GM12865 (cell line): ENCODE data around the gene ZMIZ1.

Experiments used
- DNase-seq: peaks from one replicate; pipeline ENCODE4 v3.0.0; 2010; ENCODE audit warnings: low read depth
- H3K4me3 ChIP-seq: 2 replicates; pipeline ENCODE4 v1.5.1; 2011; ENCODE audit warnings: mild to moderate bottlenecking, low read depth, low read length, control low read depth
- CTCF ChIP-seq: IDR thresholded peaks from 2 replicates; pipeline ENCODE4 v1.5.1; 2011; ENCODE audit warnings: low read length, control low read depth, low read depth, inconsistent platforms; ENCODE audit not compliant: insufficient read depth; ENCODE audit errors: missing control alignments

The ZMIZ1 gene

GRCh38 chr10:79069325-79070080, 737 bp downstream of the ZMIZ1 start:
- peak; percentile 42 for DNase-seq
- H3K4me3 ChIP-seq = peak overlapping the region; percentile 73
- TF ChIP-seq CTCF = no peak

GRCh38 chr10:79070081-79070605, 1.4 kb downstream of the ZMIZ1 start:
- no peak for DNase-seq

GRCh38 chr10:79070606-79071395, 2.0 kb downstream of the ZMIZ1 start:
- DNase-seq = peak; percentile 21
- no peak for TF ChIP-seq CTCF
- peak overlapping the region; percentile 73 for H3K4me3 ChIP-seq

More at GRCh38 chr10:79070081-79070605, 1.4 kb downstream of the ZMIZ1 start:
- H3K4me3 ChIP-seq = peak overlapping the region; percentile 73
- TF ChIP-seq CTCF = no peak

- TF ChIP-seq CTCF = no peak
- H3K4me3 ChIP-seq = peak overlapping the region; percentile 73
- no peak for DNase-seq
Observed at GRCh38 chr10:79071396-79071923, 2.7 kb downstream of the ZMIZ1 start.

GRCh38 chr10:79072041-79072441, 3.3 kb downstream of the ZMIZ1 start:
- H3K4me3 ChIP-seq = no peak overlapping the region
- no peak for TF ChIP-seq CTCF
- no peak for DNase-seq

GRCh38 chr10:79072994-79073645, 4.4 kb downstream of the ZMIZ1 start:
- no peak for TF ChIP-seq CTCF
- no peak overlapping the region for H3K4me3 ChIP-seq
- DNase-seq = no peak
